Smooth muscle cell (in vitro differentiated cells): ENCODE measurements around the gene SIVA1. TPM values are rescaled to one million over a fixed set of nuclear protein-coding genes. Genes with fewer than 3 reads are reported as not detected.

Source experiments
- DNase-seq: peaks from one replicate; lab custom pipeline; 2025; ENCODE audit not compliant: unreplicated experiment; lab: John Stamatoyannopoulos, UW
- H2AFZ ChIP-seq: fragments of 200-600 bp; sonication (generic); 2 replicates; pipeline ENCODE4 v1.6.0; 2016; ENCODE audit warnings: antibody characterized with exemption, low read depth, mild to moderate bottlenecking
- H3F3A ChIP-seq: fragments of 200-600 bp; sonication (generic); 2 replicates; pipeline ENCODE4 v1.6.0; 2017; ENCODE audit warnings: antibody characterized with exemption, low read depth
- H3K27ac ChIP-seq: fragments of 200-600 bp; sonication (generic); 2 replicates; pipeline ENCODE4 v1.5.1; 2016; ENCODE audit warnings: low read depth, mild to moderate bottlenecking
- H3K27me3 ChIP-seq: fragments of 200-600 bp; sonication (generic); 2 replicates; pipeline ENCODE4 v1.6.1; 2016; ENCODE audit warnings: low read depth, mild to moderate bottlenecking
- H3K36me3 ChIP-seq: fragments of 200-600 bp; sonication (generic); 2 replicates; pipeline ENCODE4 v1.5.1; 2016; ENCODE audit warnings: low read depth
- H3K4me1 ChIP-seq: fragments of 200-600 bp; sonication (generic); 2 replicates; pipeline ENCODE4 v1.5.1; 2016; ENCODE audit warnings: low read depth
- H3K4me2 ChIP-seq: fragments of 200-600 bp; sonication (generic); 2 replicates; pipeline ENCODE4 v1.6.0; 2016; ENCODE audit warnings: mild to moderate bottlenecking
- H3K4me3 ChIP-seq: fragments of 200-600 bp; sonication (generic); 2 replicates; pipeline ENCODE4 v1.5.1; 2016; ENCODE audit warnings: mild to moderate bottlenecking
- H3K79me2 ChIP-seq: fragments of 200-600 bp; sonication (generic); 2 replicates; pipeline ENCODE4 v1.6.0; 2016; ENCODE audit warnings: low read depth, mild to moderate bottlenecking
- H3K9ac ChIP-seq: fragments of 200-600 bp; sonication (generic); 2 replicates; pipeline ENCODE4 v1.6.0; 2016; ENCODE audit warnings: low read depth
- H3K9me3 ChIP-seq: fragments of 200-600 bp; sonication (generic); replicated peaks from 2 replicates; pipeline ENCODE4 v1.5.1; 2016; ENCODE audit warnings: low read depth
- H4K20me1 ChIP-seq: fragments of 200-600 bp; sonication (generic); 2 replicates; pipeline ENCODE4 v1.6.0; 2016; ENCODE audit warnings: low read depth
- CTCF ChIP-seq: fragments of 200-600 bp; sonication (generic); IDR thresholded peaks from 2 replicates; pipeline ENCODE4 v1.5.1; 2017; ENCODE audit warnings: borderline replicate concordance, mild to moderate bottlenecking, antibody characterized with exemption; ENCODE audit not compliant: insufficient read depth, poor library complexity, severe bottlenecking
- WGBS: methylation state at CpG from one replicate; pipeline ENCODE4 v1.1.7; 2016; ENCODE audit warnings: low lambda C conversion rate; 5-methylcytosine and 5-hydroxymethylcytosine counted together
- polyA plus RNA-seq: library from polyadenylated mRNA; unstranded; fragments of >200 nt; fragmentation: Nextera tagmentation; extraction: Ambion mirVana; gene quantifications from 2 replicates; pipeline ENCODE4 v1.2.1, GENCODE V29; 2016
- total RNA-seq: library from RNA; depleted of rRNA; stranded (reverse); fragments of >200 nt; gene quantifications from 2 replicates; pipeline ENCODE4 v1.2.3, GENCODE V29; 2014

SIVA1 gene
- total and polyA plus RNA-seq, 2 experiments from 2014 or later: 78.5 to 118 TPM

GRCh38 chr14:104744484-104744883, 8.5 kb upstream of the SIVA1 start:
- no peaks in the 10 kb centered on the region for H3K79me2 ChIP-seq
- no peaks in the 10 kb centered on the region for H3K9me3 ChIP-seq
- H3K4me1 ChIP-seq: no peaks in the 10 kb centered on the region
- H3K9ac ChIP-seq: no peak overlapping the region
- H4K20me1 ChIP-seq: no peaks in the 10 kb centered on the region
- H3K36me3 ChIP-seq: no peaks in the 10 kb centered on the region
- TF ChIP-seq CTCF: no peak
- H3K4me2 ChIP-seq: no peak overlapping the region
- WGBS: 93% methylated on average over 10 of the region's 10 CpGs
- H3F3A ChIP-seq: no peaks in the 10 kb centered on the region
- no peak overlapping the region for H3K4me3 ChIP-seq
- no peak overlapping the region for H2AFZ ChIP-seq
- DNase-seq: no peak
- H3K27ac ChIP-seq: no peak overlapping the region
- H3K27me3 ChIP-seq: no peaks in the 10 kb centered on the region

- no peak overlapping the region for H3K9ac ChIP-seq
- H3K79me2 ChIP-seq: no peaks in the 10 kb centered on the region
- no peaks in the 10 kb centered on the region for H3K36me3 ChIP-seq
- H3F3A ChIP-seq: no peaks in the 10 kb centered on the region
- 96% methylated on average over 9 of the region's 9 CpGs for WGBS
- no peaks in the 10 kb centered on the region for H3K4me1 ChIP-seq
- no peaks in the 10 kb centered on the region for H3K27me3 ChIP-seq
- TF ChIP-seq CTCF: no peak
- no peak overlapping the region for H3K27ac ChIP-seq
- DNase-seq: no peak
- no peak overlapping the region for H3K4me2 ChIP-seq
- H3K9me3 ChIP-seq: no peaks in the 10 kb centered on the region
- no peak overlapping the region for H2AFZ ChIP-seq
- no peaks in the 10 kb centered on the region for H4K20me1 ChIP-seq
- no peak overlapping the region for H3K4me3 ChIP-seq
Measured at GRCh38 chr14:104745431-104745830, 7.5 kb upstream of the SIVA1 start.

- H3K27ac ChIP-seq: no peak overlapping the region
- H3K4me3 ChIP-seq: no peak overlapping the region
- no peak overlapping the region for H3K4me2 ChIP-seq
- H3K9ac ChIP-seq: no peak overlapping the region
- no peak overlapping the region for H2AFZ ChIP-seq
- H3K4me1 ChIP-seq: no peaks in the 10 kb centered on the region
- no peaks in the 10 kb centered on the region for H3K79me2 ChIP-seq
- no peaks in the 10 kb centered on the region for H4K20me1 ChIP-seq
- WGBS: 83% methylated on average over 13 of the region's 13 CpGs
- no peak for DNase-seq
- no peak for TF ChIP-seq CTCF
- no peaks in the 10 kb centered on the region for H3K27me3 ChIP-seq
- H3K9me3 ChIP-seq: no peaks in the 10 kb centered on the region
- H3K36me3 ChIP-seq: no peaks in the 10 kb centered on the region
- H3F3A ChIP-seq: no peaks in the 10 kb centered on the region
Measured at GRCh38 chr14:104746071-104746545, 6.8 kb upstream of the SIVA1 start.

GRCh38 chr14:104746934-104747481, 5.9 kb upstream of the SIVA1 start:
- TF ChIP-seq CTCF: no peak
- Histone ChIP-seq H3K4me3 (no peak overlapping the region), H3K9ac (no peak overlapping the region), H3K4me1 (no peaks in the 10 kb centered on the region), H3K79me2 (no peaks in the 10 kb centered on the region), H4K20me1 (no peaks in the 10 kb centered on the region), H3K27ac (peak overlapping the region; percentile 74), H3K4me2 (peak overlapping the region; percentile 10), H2AFZ (no peak overlapping the region), H3K9me3 (no peaks in the 10 kb centered on the region), H3F3A (no peaks in the 10 kb centered on the region), H3K36me3 (no peaks in the 10 kb centered on the region), H3K27me3 (no peaks in the 10 kb centered on the region)
- WGBS: 44% methylated on average over 7 of the region's 7 CpGs
- DNase-seq: no peak
